ENCODE data around the gene CCDC91.
"Not testable (repeated sequence)": the region's sequence is repeated elsewhere in the genome, so short reads cannot be mapped to it uniquely, and the experiment has no call there.

The CCDC91 gene

GRCh38 chr12:28257411-28257810 is 67.2 kb downstream of the CCDC91 start:
- no peak for DNase-seq (ENCODE audit: low spot score in 2 of 2)
- H3K27me3 ChIP-seq (ENCODE audit: low read depth): no peaks in the 10 kb centered on the region
- in situ Hi-C loops (cut with MboI; ENCODE audit: low sequenced_read_pairs): no loop called here
- no peaks in the 10 kb centered on the region for H3K4me1 ChIP-seq
- H3K4me3 ChIP-seq: no peak overlapping the region
- no peaks in the 10 kb centered on the region for H3K9me3 ChIP-seq
- no peaks in the 10 kb centered on the region for H3K36me3 ChIP-seq (replicated peaks)

- no peaks in the 10 kb centered on the region for H3K4me1 ChIP-seq
- H3K36me3 ChIP-seq (replicated peaks): no peaks in the 10 kb centered on the region
- in situ Hi-C loops (cut with MboI; ENCODE audit: low sequenced_read_pairs): no loop called here
- DNase-seq (ENCODE audit: low spot score in 2 of 2): no peak
- no peaks in the 10 kb centered on the region for H3K27me3 ChIP-seq (ENCODE audit: low read depth)
- H3K4me3 ChIP-seq: no peak overlapping the region
- H3K9me3 ChIP-seq: no peaks in the 10 kb centered on the region
Measured at GRCh38 chr12:28258998-28259397, 68.7 kb downstream of the CCDC91 start.

GRCh38 chr12:28265435-28266042 is 75.3 kb downstream of the CCDC91 start:
- Histone ChIP-seq H3K36me3 (replicated peaks) (no peaks in the 10 kb centered on the region), H3K4me1 (no peaks in the 10 kb centered on the region), H3K4me3 (no peak overlapping the region), H3K27me3 (ENCODE audit: low read depth) (no peaks in the 10 kb centered on the region), H3K9me3 (no peaks in the 10 kb centered on the region)
- DNase-seq (ENCODE audit: low spot score in 2 of 2): no peak
- in situ Hi-C loops (cut with MboI; ENCODE audit: low sequenced_read_pairs): no loop called here

- in situ Hi-C loops (cut with MboI; ENCODE audit: low sequenced_read_pairs); H3K27me3 ChIP-seq (ENCODE audit: low read depth); H3K36me3 ChIP-seq (replicated peaks); DNase-seq (ENCODE audit: low spot score in 2 of 2); H3K4me3 ChIP-seq; H3K4me1 ChIP-seq; H3K9me3 ChIP-seq: not testable (repeated sequence)
Measured at GRCh38 chr12:28267920-28268607, 77.8 kb downstream of the CCDC91 start.

GRCh38 chr12:28268608-28269229 is 78.5 kb downstream of the CCDC91 start:
- no peak overlapping the region for H3K4me3 ChIP-seq
- no peaks in the 10 kb centered on the region for H3K27me3 ChIP-seq (ENCODE audit: low read depth)
- in situ Hi-C loops (cut with MboI; ENCODE audit: low sequenced_read_pairs): no loop called here
- no peaks in the 10 kb centered on the region for H3K4me1 ChIP-seq
- no peaks in the 10 kb centered on the region for H3K36me3 ChIP-seq (replicated peaks)
- no peak for DNase-seq (ENCODE audit: low spot score in 2 of 2)
- H3K9me3 ChIP-seq: no peaks in the 10 kb centered on the region

GRCh38 chr12:28269851-28270250 is 79.6 kb downstream of the CCDC91 start:
- H3K36me3 ChIP-seq (replicated peaks): no peaks in the 10 kb centered on the region

GRCh38 chr12:28278499-28278898 is 88.2 kb downstream of the CCDC91 start:
- Histone ChIP-seq H3K27me3 (ENCODE audit: low read depth) (no peaks in the 10 kb centered on the region), H3K4me1 (no peaks in the 10 kb centered on the region; the same call in 1 of the 2 replicates), H3K36me3 (replicated peaks) (no peaks in the 10 kb centered on the region), H3K9me3 (0 out of 2 replicates have a peak, but pooled peaks cover 4% of the 10 kb centered on the region), H3K4me3 (no peak overlapping the region)
- in situ Hi-C loops (cut with MboI; ENCODE audit: low sequenced_read_pairs): no loop called here
- DNase-seq (ENCODE audit: low spot score in 2 of 2): no peak

More at GRCh38 chr12:28269851-28270250, 79.6 kb downstream of the CCDC91 start:
- in situ Hi-C loops (cut with MboI; ENCODE audit: low sequenced_read_pairs): no loop called here
- H3K27me3 ChIP-seq (ENCODE audit: low read depth): no peaks in the 10 kb centered on the region
- H3K4me1 ChIP-seq: no peaks in the 10 kb centered on the region
- 0 out of 2 replicates have a peak, but pooled peaks cover 2% of the 10 kb centered on the region for H3K9me3 ChIP-seq
- no peak overlapping the region for H3K4me3 ChIP-seq
- no peak for DNase-seq (ENCODE audit: low spot score in 2 of 2)

- Histone ChIP-seq H3K4me1 (no peaks in the 10 kb centered on the region; the same call in 1 of the 2 replicates), H3K4me3 (no peak overlapping the region), H3K9me3 (0 out of 2 replicates have a peak, but pooled peaks cover 3% of the 10 kb centered on the region), H3K27me3 (ENCODE audit: low read depth) (no peaks in the 10 kb centered on the region), H3K36me3 (replicated peaks) (no peaks in the 10 kb centered on the region)
- DNase-seq (ENCODE audit: low spot score in 2 of 2): no peak
- in situ Hi-C loops (cut with MboI; ENCODE audit: low sequenced_read_pairs): no loop called here
Measured at GRCh38 chr12:28278960-28279359, 88.7 kb downstream of the CCDC91 start.

- in situ Hi-C loops (cut with MboI; ENCODE audit: low sequenced_read_pairs): no loop called here
- DNase-seq (ENCODE audit: low spot score in 2 of 2): no peak
- no peak overlapping the region for H3K4me3 ChIP-seq
- H3K27me3 ChIP-seq (ENCODE audit: low read depth): no peaks in the 10 kb centered on the region
- H3K4me1 ChIP-seq: no peaks in the 10 kb centered on the region
- H3K36me3 ChIP-seq (replicated peaks): no peaks in the 10 kb centered on the region
- 0 out of 2 replicates have a peak, but pooled peaks cover 2% of the 10 kb centered on the region for H3K9me3 ChIP-seq
Measured at GRCh38 chr12:28286352-28286751, 96.1 kb downstream of the CCDC91 start.

- in situ Hi-C loops (cut with MboI; ENCODE audit: low sequenced_read_pairs): no loop called here
- no peaks in the 10 kb centered on the region for H3K27me3 ChIP-seq (ENCODE audit: low read depth)
Measured at GRCh38 chr12:28290262-28290661, 100.0 kb downstream of the CCDC91 start.

GRCh38 chr12:28292699-28293098 is 102.4 kb downstream of the CCDC91 start:
- in situ Hi-C loops (cut with MboI; ENCODE audit: low sequenced_read_pairs): no loop called here
- no peaks in the 10 kb centered on the region for H3K27me3 ChIP-seq (ENCODE audit: low read depth)
- no peaks in the 10 kb centered on the region for H3K36me3 ChIP-seq (replicated peaks)
- H3K4me1 ChIP-seq: peaks cover 7% of the 10 kb centered on the region
- no peaks in the 10 kb centered on the region for H3K9me3 ChIP-seq
- H3K4me3 ChIP-seq: no peak overlapping the region
- no peak for DNase-seq (ENCODE audit: low spot score in 2 of 2)

More at GRCh38 chr12:28290262-28290661, 100.0 kb downstream of the CCDC91 start:
- H3K4me1 ChIP-seq: peaks cover 7% of the 10 kb centered on the region
- DNase-seq (ENCODE audit: low spot score in 2 of 2): no peak
- no peaks in the 10 kb centered on the region for H3K36me3 ChIP-seq (replicated peaks)
- no peak overlapping the region for H3K4me3 ChIP-seq
- H3K9me3 ChIP-seq: no peaks in the 10 kb centered on the region

GRCh38 chr12:28294300-28294699 is 104.0 kb downstream of the CCDC91 start:
- in situ Hi-C loops (cut with MboI; ENCODE audit: low sequenced_read_pairs): no loop called here

GRCh38 chr12:28296287-28296686 is 106.0 kb downstream of the CCDC91 start:
- in situ Hi-C loops (cut with MboI; ENCODE audit: low sequenced_read_pairs): no loop called here
- DNase-seq (ENCODE audit: low spot score in 2 of 2): no peak
- Histone ChIP-seq H3K36me3 (replicated peaks) (no peaks in the 10 kb centered on the region), H3K4me3 (no peak overlapping the region), H3K4me1 (peaks cover 10% of the 10 kb centered on the region), H3K27me3 (ENCODE audit: low read depth) (no peaks in the 10 kb centered on the region), H3K9me3 (no peaks in the 10 kb centered on the region)

More at GRCh38 chr12:28294300-28294699, 104.0 kb downstream of the CCDC91 start:
- DNase-seq (ENCODE audit: low spot score in 2 of 2): no peak
- Histone ChIP-seq H3K9me3 (no peaks in the 10 kb centered on the region), H3K36me3 (replicated peaks) (no peaks in the 10 kb centered on the region), H3K4me3 (no peak overlapping the region), H3K4me1 (peaks cover 9% of the 10 kb centered on the region), H3K27me3 (ENCODE audit: low read depth) (no peaks in the 10 kb centered on the region)

- no peaks in the 10 kb centered on the region for H3K9me3 ChIP-seq
- in situ Hi-C loops (cut with MboI; ENCODE audit: low sequenced_read_pairs): no loop called here
- H3K36me3 ChIP-seq (replicated peaks): no peaks in the 10 kb centered on the region
Measured at GRCh38 chr12:28303192-28303591, 112.9 kb downstream of the CCDC91 start.

More at GRCh38 chr12:28303192-28303591, 112.9 kb downstream of the CCDC91 start:
- H3K4me3 ChIP-seq: no peak overlapping the region
- DNase-seq (ENCODE audit: low spot score in 2 of 2): no peak
- 0 out of 2 replicates have a peak, but pooled peaks cover 3% of the 10 kb centered on the region for H3K4me1 ChIP-seq
- no peaks in the 10 kb centered on the region for H3K27me3 ChIP-seq (ENCODE audit: low read depth)

All from HAP-1 (cell line).